CD14-positive monocyte (primary cell): ENCODE results near the gene ACAD8. TPM values are rescaled to one million over a fixed set of nuclear protein-coding genes. Genes with fewer than 3 reads are reported as not detected.

ENCODE experiments used
- DNase-seq, 3 donors: peaks; one replicate each; pipeline ENCODE4 v3.0.0-alpha.2; 2011 to 2022
- H2AFZ ChIP-seq: 2 replicates; pipeline ENCODE4 v1.6.0; 2012; ENCODE audit warnings: mild to moderate bottlenecking, low read depth, low read length, inconsistent platforms; ENCODE audit not compliant: insufficient read depth, poor library complexity, severe bottlenecking
- H3K27ac ChIP-seq, 2 donors: 1 replicate in 1 of 2; 2 replicates in 1 of 2; pipeline ENCODE4 v1.5.1; 2012 to 2013; ENCODE audit warnings: low read length in 2 of 2, control low read depth in 1 of 2, inconsistent platforms in 1 of 2, low read depth in 1 of 2, mild to moderate bottlenecking in 1 of 2
- H3K27me3 ChIP-seq, 2 donors: one replicate each; pipeline versions ENCODE4 v1.6.0 to v1.6.1; 2011 to 2013; ENCODE audit warnings: low read length in 2 of 2; ENCODE audit not compliant: control insufficient read depth in 2 of 2, insufficient read depth in 2 of 2
- H3K36me3 ChIP-seq, 2 donors: replicated peaks in 1 of 2; 1 replicate in 1 of 2; 2 replicates in 1 of 2; pipeline versions ENCODE4 v1.5.1 to v1.6.1; 2012 to 2013; ENCODE audit warnings: low read length in 2 of 2, control low read depth in 1 of 2, inconsistent platforms in 1 of 2, mild to moderate bottlenecking in 1 of 2; ENCODE audit not compliant: insufficient read depth in 2 of 2, control insufficient read depth in 1 of 2
- H3K4me1 ChIP-seq, 2 donors: 1 replicate in 1 of 2; 2 replicates in 1 of 2; pipeline versions ENCODE4 v1.5.1 to v1.6.1; 2012 to 2013; ENCODE audit warnings: low read length in 2 of 2, control low read depth in 1 of 2, inconsistent platforms in 1 of 2, mild to moderate bottlenecking in 1 of 2, moderate library complexity in 1 of 2; ENCODE audit not compliant: insufficient read depth in 2 of 2, control insufficient read depth in 1 of 2
- H3K4me2 ChIP-seq: replicated peaks from 2 replicates; pipeline ENCODE3; 2012; ENCODE audit warnings: low read length, moderate library complexity, mild to moderate bottlenecking; ENCODE audit not compliant: poor library complexity, severe bottlenecking; ENCODE audit errors: extremely low read depth
- H3K4me3 ChIP-seq, 3 experiments: fragments of 200-600 bp in 1 of 3; sonication (generic) in 1 of 3; replicated peaks in 1 of 3; 1 replicate in 2 of 3; 2 replicates in 1 of 3; pipeline ENCODE4 v1.5.1; 2011 to 2013; ENCODE audit warnings: low read length in 3 of 3, mild to moderate bottlenecking in 3 of 3, control low read depth in 2 of 3, low read depth in 2 of 3, inconsistent platforms in 1 of 3, moderate library complexity in 1 of 3
- H3K79me2 ChIP-seq: 2 replicates; pipeline ENCODE4 v1.6.0; 2012; ENCODE audit warnings: mild to moderate bottlenecking, control low read depth, inconsistent platforms, low read length, moderate library complexity; ENCODE audit not compliant: insufficient read depth
- H3K9ac ChIP-seq: 2 replicates; pipeline ENCODE4 v1.6.0; 2017; ENCODE audit warnings: low read length, mild to moderate bottlenecking; ENCODE audit not compliant: insufficient read depth, poor library complexity, severe bottlenecking
- H3K9me3 ChIP-seq, 2 donors: replicated peaks in 1 of 2; 1 replicate in 1 of 2; 2 replicates in 1 of 2; pipeline versions ENCODE4 v1.5.1 to v1.6.1; 2012 to 2013; ENCODE audit warnings: low read length in 2 of 2, control low read depth in 1 of 2; ENCODE audit not compliant: control insufficient read depth in 1 of 2, insufficient read depth in 1 of 2
- H4K20me1 ChIP-seq: 2 replicates; pipeline ENCODE4 v1.6.0; 2012; ENCODE audit warnings: mild to moderate bottlenecking, low read length, control low read depth, moderate library complexity; ENCODE audit not compliant: insufficient read depth
- H3K27ac Mint-ChIP-seq, 7 donors: one replicate each; pipeline ENCODE4 v1.8.0; 2020; ENCODE audit warnings: mild to moderate bottlenecking in 7 of 7, mixed read lengths in 7 of 7, moderate library complexity in 6 of 7, inconsistent platforms in 2 of 7
- H3K27me3 Mint-ChIP-seq, 3 donors: one replicate each; pipeline ENCODE4 v1.8.0; 2021 to 2022; ENCODE audit warnings: low read depth in 3 of 3, mild to moderate bottlenecking in 3 of 3, mixed read lengths in 3 of 3, moderate library complexity in 3 of 3, inconsistent platforms in 1 of 3
- H3K36me3 Mint-ChIP-seq, 2 donors: one replicate each; pipeline ENCODE4 v1.8.0; 2020; ENCODE audit warnings: mixed read lengths in 2 of 2, inconsistent platforms in 1 of 2, mild to moderate bottlenecking in 1 of 2
- H3K4me1 Mint-ChIP-seq: one replicate; pipeline ENCODE4 v1.8.0; 2020; ENCODE audit warnings: mild to moderate bottlenecking, mixed read lengths
- H3K4me3 Mint-ChIP-seq, 2 donors: one replicate each; pipeline ENCODE4 v1.8.0; 2020; ENCODE audit warnings: mild to moderate bottlenecking in 2 of 2, mixed read lengths in 2 of 2, moderate library complexity in 1 of 2
- H3K9me3 Mint-ChIP-seq, 7 donors: one replicate each; pipeline ENCODE4 v1.8.0; 2020 to 2022; ENCODE audit warnings: mixed read lengths in 7 of 7, mild to moderate bottlenecking in 6 of 7, moderate library complexity in 6 of 7, inconsistent platforms in 2 of 7
- WGBS: methylation state at CpG from one replicate; pipeline ENCODE4 v1.1.5; 2013; ENCODE audit warnings: missing lambda C conversion rate; ENCODE audit not compliant: insufficient coverage; 5-methylcytosine and 5-hydroxymethylcytosine counted together
- intact Hi-C, 2 donors: fragments of 100-400 bp; cut with micrococcal nuclease; formaldehyde crosslinking; loops; one replicate each; pipeline versions ENCODE4 v1.15.0 to v1.15.1; 2023
- polyA plus RNA-seq, 3 donors: library from polyadenylated mRNA; depleted of rRNA in 1 of 3; unstranded in 2 of 3; stranded (reverse) in 1 of 3; fragments of 300-500 nt in 2 of 3; fragments of >200 nt in 1 of 3; fragmentation: Illumina TruSeq in 2 of 3; gene quantifications; 1 replicate in 2 of 3; 2 replicates in 1 of 3; pipeline ENCODE4 v1.2.3, GENCODE V29; 2012 to 2021
- TF ChIP-seq, protein P1 (sequence below): fragments of 200-600 bp; IDR thresholded peaks from one replicate; pipeline ENCODE4 v1.8.0; 2022; ENCODE audit warnings: antibody characterized with exemption, mild to moderate bottlenecking

Gene ACAD8
- polyA plus RNA-seq, 3 donors, result 16.7 to 37.2 (median 19.3) TPM

DNA sequence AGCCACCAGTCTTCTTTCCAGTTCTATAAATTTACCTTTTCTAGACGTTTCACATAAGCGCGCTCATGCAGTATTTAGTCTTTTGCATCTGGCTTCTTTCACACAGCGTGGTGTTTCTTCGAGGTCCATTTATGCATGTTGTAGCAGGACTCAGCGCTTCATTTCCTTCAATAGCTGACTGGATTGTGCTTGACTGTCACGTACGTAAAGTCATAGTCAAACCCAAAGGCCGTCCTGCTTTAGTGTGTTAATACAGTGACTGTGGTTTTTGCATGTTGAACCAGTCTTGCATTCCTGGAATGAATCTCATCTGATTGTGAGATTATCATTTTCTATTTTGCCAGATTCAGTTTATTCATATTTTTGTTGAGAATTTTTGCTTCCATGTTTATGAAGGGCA is 41.3 kb downstream of the ACAD8 start:
- H3K4me1 Mint-ChIP-seq, result no peaks in the 10 kb centered on the region
- no peak overlapping the region for H3K4me3 Mint-ChIP-seq
- H3K4me1 ChIP-seq, result no peaks in the 10 kb centered on the region
- peaks cover 0 to 3% (median 0%) of the 10 kb centered on the region in 7 donors for H3K9me3 Mint-ChIP-seq
- no peak overlapping the region for H3K9ac ChIP-seq
- no peak overlapping the region for H3K4me3 ChIP-seq
- H3K79me2 ChIP-seq, result no peaks in the 10 kb centered on the region
- WGBS, result 96% methylated on average over 5 of the region's 9 CpGs
- H3K36me3 ChIP-seq, result no peaks in the 10 kb centered on the region
- peaks cover 11 to 25% (median 12%) of the 10 kb centered on the region in 3 donors for H3K27me3 Mint-ChIP-seq
- no peak overlapping the region for H3K4me2 ChIP-seq
- DNase-seq, result no peak
- H3K27me3 ChIP-seq, result no peaks in the 10 kb centered on the region
- H3K27ac Mint-ChIP-seq, result no peak overlapping the region
- no peaks in the 10 kb centered on the region for H4K20me1 ChIP-seq
- H3K9me3 ChIP-seq, result no peaks in the 10 kb centered on the region
- no peak overlapping the region for H2AFZ ChIP-seq
- TF ChIP-seq, protein P1, sequence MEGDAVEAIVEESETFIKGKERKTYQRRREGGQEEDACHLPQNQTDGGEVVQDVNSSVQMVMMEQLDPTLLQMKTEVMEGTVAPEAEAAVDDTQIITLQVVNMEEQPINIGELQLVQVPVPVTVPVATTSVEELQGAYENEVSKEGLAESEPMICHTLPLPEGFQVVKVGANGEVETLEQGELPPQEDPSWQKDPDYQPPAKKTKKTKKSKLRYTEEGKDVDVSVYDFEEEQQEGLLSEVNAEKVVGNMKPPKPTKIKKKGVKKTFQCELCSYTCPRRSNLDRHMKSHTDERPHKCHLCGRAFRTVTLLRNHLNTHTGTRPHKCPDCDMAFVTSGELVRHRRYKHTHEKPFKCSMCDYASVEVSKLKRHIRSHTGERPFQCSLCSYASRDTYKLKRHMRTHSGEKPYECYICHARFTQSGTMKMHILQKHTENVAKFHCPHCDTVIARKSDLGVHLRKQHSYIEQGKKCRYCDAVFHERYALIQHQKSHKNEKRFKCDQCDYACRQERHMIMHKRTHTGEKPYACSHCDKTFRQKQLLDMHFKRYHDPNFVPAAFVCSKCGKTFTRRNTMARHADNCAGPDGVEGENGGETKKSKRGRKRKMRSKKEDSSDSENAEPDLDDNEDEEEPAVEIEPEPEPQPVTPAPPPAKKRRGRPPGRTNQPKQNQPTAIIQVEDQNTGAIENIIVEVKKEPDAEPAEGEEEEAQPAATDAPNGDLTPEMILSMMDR, result no peak
- H3K36me3 Mint-ChIP-seq, result no peaks in the 10 kb centered on the region
- intact Hi-C loops, result no loop called here
- H3K27ac ChIP-seq, result no peak overlapping the region

DNA sequence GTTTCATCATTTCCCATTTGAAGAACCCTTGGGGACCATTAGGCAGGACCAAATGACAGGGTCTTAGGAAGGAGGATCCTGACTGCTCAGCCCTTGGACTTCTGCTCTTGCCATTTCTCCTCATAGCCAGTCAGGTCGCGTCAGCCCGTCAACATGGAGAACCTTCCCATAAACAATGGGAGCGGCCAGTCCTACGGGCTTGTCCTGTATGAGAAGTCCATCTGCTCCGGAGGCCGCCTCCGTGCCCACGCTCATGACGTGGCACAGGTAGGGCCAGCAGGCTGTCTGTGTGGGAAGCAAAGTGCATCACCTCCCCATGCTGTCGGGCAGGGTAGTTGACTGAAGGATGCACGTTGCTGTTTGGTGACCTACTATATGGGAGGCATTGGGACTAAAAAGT is 58.9 kb downstream of the ACAD8 start:
- Mint-ChIP-seq H3K4me1 (no peaks in the 10 kb centered on the region), H3K9me3 (peaks cover 5 to 13% (median 8%) of the 10 kb centered on the region in 7 donors), H3K27me3 (peaks cover 3 to 4% (median 4%) of the 10 kb centered on the region in 3 donors), H3K4me3 (no peak overlapping the region), H3K27ac (no peak overlapping the region), H3K36me3 (no peaks in the 10 kb centered on the region)
- no peaks in the 10 kb centered on the region for H4K20me1 ChIP-seq
- H3K27me3 ChIP-seq, result no peaks in the 10 kb centered on the region
- 81% methylated on average over 8 of the region's 12 CpGs for WGBS
- no peak overlapping the region for H3K4me3 ChIP-seq
- no peak for DNase-seq
- TF ChIP-seq, protein P1, result no peak
- no peaks in the 10 kb centered on the region for H3K36me3 ChIP-seq
- H3K79me2 ChIP-seq, result no peaks in the 10 kb centered on the region
- peaks cover 3 to 6% of the 10 kb centered on the region in 2 donors for H3K9me3 ChIP-seq
- H3K27ac ChIP-seq, result no peak overlapping the region
- H3K9ac ChIP-seq, result no peak overlapping the region
- no peak overlapping the region for H3K4me2 ChIP-seq
- intact Hi-C loops, result no loop called here
- H2AFZ ChIP-seq, result no peak overlapping the region
- H3K4me1 ChIP-seq, result no peaks in the 10 kb centered on the region
